Neural cell (in vitro differentiated cells): ENCODE data around the gene ROPN1.
A peak's percentile ranks its signal among the peaks of the same experiment; 100 is the strongest.
"Not testable (repeated sequence)": the region's sequence is repeated elsewhere in the genome, so short reads cannot be mapped to it uniquely, and the experiment has no call there.

ENCODE experiments used
- CTCF ChIP-seq: fragments of 450-650 bp; IDR thresholded peaks from 2 replicates; pipeline ENCODE4 v1.5.1; 2014; ENCODE audit warnings: antibody characterized with exemption, mild to moderate bottlenecking, moderate library complexity; ENCODE audit not compliant: poor library complexity, severe bottlenecking
- EP300 ChIP-seq: fragments of 450-650 bp; conservative IDR thresholded peaks from 2 replicates; pipeline ENCODE4 v1.6.1; 2014; ENCODE audit warnings: antibody characterized with exemption, mild to moderate bottlenecking, moderate library complexity; ENCODE audit not compliant: poor library complexity, severe bottlenecking
- POLR2AphosphoS5 ChIP-seq: IDR thresholded peaks from 2 replicates; pipeline ENCODE4 v1.6.1; 2012
- REST ChIP-seq: IDR thresholded peaks from 2 replicates; pipeline ENCODE4 v1.6.1; 2012; ENCODE audit warnings: borderline replicate concordance

- not testable (repeated sequence) for TF ChIP-seq EP300, REST, POLR2AphosphoS5
- peak; percentile 85 for TF ChIP-seq CTCF
Observed at GRCh38 chr3:124016483-124016882, 24.6 kb upstream of the ROPN1 start.
